Motor neuron (in vitro differentiated cells): ENCODE measurements around the gene DAD1. TPM values are rescaled to one million over a fixed set of nuclear protein-coding genes. Genes with fewer than 3 reads are reported as not detected.

Experiments used
- ATAC-seq, 8 experiments: fragments of 200-7000 bp; cut with Tn5 transposase; replicated peaks in 6 of 8; 2 replicates each; pipeline ENCODE4 v1.8.0; 2021; ENCODE audit warnings: mild to moderate bottlenecking in 8 of 8, moderate library complexity in 8 of 8
- H3K27ac ChIP-seq, 2 donors: fragments of 250-450 bp; sonication (Bioruptor Pico); 2 replicates each; pipeline ENCODE4 v1.9.0; 2021; ENCODE audit warnings: antibody characterized with exemption in 2 of 2, mild to moderate bottlenecking in 2 of 2, moderate library complexity in 1 of 2
- H3K4me1 ChIP-seq, 2 donors: fragments of 250-450 bp; sonication (Bioruptor Pico); replicated peaks in 1 of 2; 2 replicates each; pipeline ENCODE4 v1.6.1; 2021; ENCODE audit warnings: antibody characterized with exemption in 2 of 2, mild to moderate bottlenecking in 2 of 2, moderate library complexity in 1 of 2
- H3K4me3 ChIP-seq, 5 donors: fragments of 250-450 bp; sonication (Bioruptor Pico); 2 replicates each; pipeline ENCODE4 v1.9.0; 2021; ENCODE audit warnings: antibody characterized with exemption in 5 of 5, mild to moderate bottlenecking in 5 of 5, moderate library complexity in 4 of 5
- WGBS, 10 experiments: fragments of 450-650 bp; shearing (Covaris generic); methylation state at CpG; one replicate each; pipeline ENCODE4 v1.0.0; 2022; 5-methylcytosine and 5-hydroxymethylcytosine counted together
- in situ Hi-C, 9 experiments: fragments of 400-800 bp; cut with MboI; loops; one replicate each; pipeline ENCODE4 v1.15.0; 2021; ENCODE audit warnings: low sequenced_read_pairs in 9 of 9, low pct_unique_long_range_greater_than_20kb in 2 of 9; ENCODE audit not compliant: unreplicated experiment in 9 of 9
- total RNA-seq, 8 experiments: library from RNA; unstranded; fragments of 300-600 nt; gene quantifications; 2 replicates each; pipeline versions ENCODE4 v1.2.3 to v1.2.4, GENCODE V29; 2022

Gene DAD1
- total RNA-seq, 8 experiments from 2014 or later, result 156 to 485 (median 311) TPM

DNA sequence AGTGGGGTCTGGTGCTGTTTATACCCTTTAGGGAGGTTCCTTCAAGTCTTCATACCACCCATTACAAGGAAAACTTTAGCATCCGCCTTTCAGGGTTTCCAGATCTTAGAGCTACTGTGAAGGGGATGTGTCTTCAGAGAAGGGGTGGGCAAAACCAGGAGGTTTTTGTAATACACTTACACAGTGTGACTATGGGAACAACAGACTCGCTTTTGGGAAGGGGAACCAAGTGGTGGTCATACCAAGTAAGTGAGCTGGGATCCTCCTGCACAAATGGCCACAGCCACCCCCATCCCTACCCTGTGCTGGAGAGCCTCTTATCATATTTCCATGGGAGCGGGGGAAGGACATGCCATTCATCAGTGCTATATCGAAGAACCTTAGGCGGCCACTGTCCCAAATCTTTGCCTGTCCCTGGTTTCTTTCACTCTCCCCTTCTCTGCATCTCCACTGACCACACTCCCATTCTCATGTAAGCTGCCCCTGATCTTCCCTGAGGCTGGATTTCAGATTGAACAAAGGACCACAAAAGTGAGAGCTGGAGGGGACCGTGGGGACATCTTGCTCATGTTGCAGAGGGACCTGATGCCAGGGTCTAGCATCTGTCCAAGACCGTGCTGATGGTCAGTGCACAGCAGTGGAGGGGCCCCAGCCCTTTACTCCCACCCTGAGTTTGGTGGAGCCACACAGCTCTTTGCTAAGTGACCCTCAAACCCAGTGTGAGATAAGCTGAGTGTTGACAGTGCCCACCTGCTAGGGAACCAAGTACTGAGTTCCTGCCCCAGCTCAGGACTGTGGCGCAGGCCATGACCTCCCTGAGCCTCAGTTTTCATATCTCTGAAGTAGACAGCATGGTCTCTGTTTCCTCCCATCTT, 51.4 kb downstream of the DAD1 start:
- peaks cover 0 to 2% of the 10 kb centered on the region in 2 donors for H3K4me1 ChIP-seq
- in situ Hi-C loops, result no loop called here
- no peak overlapping the region for H3K27ac ChIP-seq
- WGBS, 10 experiments, result 88 to 100% (median 100%) methylated on average over 1 to 3 of the region's 8 CpGs; no CpG with 5 or more reads in 1 of the 10 experiments
- peak in 2 of 8 experiments; percentile 9 to 14 for ATAC-seq
- H3K4me3 ChIP-seq, result no peak overlapping the region

DNA sequence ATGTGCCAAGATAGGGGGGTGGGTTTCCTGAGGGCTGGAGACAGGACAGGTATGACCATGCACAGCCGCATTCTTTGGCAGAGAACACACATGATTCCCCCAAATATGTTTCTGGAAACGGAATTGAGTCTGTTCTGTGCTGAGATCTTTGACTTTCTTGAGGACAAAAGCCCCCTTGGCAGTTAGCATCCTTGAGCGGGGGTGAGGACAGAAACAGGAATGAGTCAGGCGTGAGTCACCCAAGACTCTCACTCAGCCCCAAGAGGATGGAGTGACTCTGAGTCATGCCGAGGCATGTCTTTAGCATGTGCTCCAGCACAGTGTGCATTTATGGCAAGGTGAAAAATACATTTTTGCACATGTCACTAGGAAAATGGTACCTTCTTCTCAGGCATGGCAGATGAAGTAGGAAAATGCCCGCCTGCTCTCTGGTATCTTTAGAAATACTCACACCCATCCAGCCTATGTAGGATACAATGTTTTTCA, 52.1 kb downstream of the DAD1 start:
- in situ Hi-C loops, result no loop called here
- Histone ChIP-seq H3K4me1 (peaks cover 0 to 2% of the 10 kb centered on the region in 2 donors), H3K4me3 (no peak overlapping the region), H3K27ac (no peak overlapping the region)
- ATAC-seq, result peak; percentile 76 to 100 (median 100)
- 0 to 82% (median 75%) methylated on average over 1 to 5 of the region's 6 CpGs; no CpG with 5 or more reads in 3 of the 10 experiments for WGBS, 10 experiments

- in situ Hi-C loops, result no loop called here
- no peak overlapping the region for H3K27ac ChIP-seq
- H3K4me3 ChIP-seq, result no peak overlapping the region
- peaks cover 0 to 10% of the 10 kb centered on the region in 2 donors for H3K4me1 ChIP-seq
- ATAC-seq, result no peak
Observed at GRCh38 chr14:22535916-22536315, 53.1 kb downstream of the DAD1 start.

GRCh38 chr14:22535126-22535525, 53.9 kb downstream of the DAD1 start:
- H3K4me3 ChIP-seq, result no peak overlapping the region
- in situ Hi-C loops, result no loop called here
- 71 to 100% (median 100%) methylated on average over 1 of the region's 1 CpG; no CpG with 5 or more reads in 4 of the 10 experiments for WGBS, 10 experiments
- H3K4me1 ChIP-seq, result peaks cover 0 to 17% of the 10 kb centered on the region in 2 donors
- no peak for ATAC-seq
- H3K27ac ChIP-seq, result no peak overlapping the region

GRCh38 chr14:22534547-22534946, 54.5 kb downstream of the DAD1 start:
- Histone ChIP-seq H3K27ac (no peak overlapping the region), H3K4me1 (peaks cover 0 to 23% of the 10 kb centered on the region in 2 donors), H3K4me3 (no peak overlapping the region)
- ATAC-seq, result no peak
- WGBS, 10 experiments, result 80 to 100% (median 95%) methylated on average over 1 to 5 of the region's 5 CpGs; no CpG with 5 or more reads in 4 of the 10 experiments
- in situ Hi-C loops, result no loop called here

GRCh38 chr14:22533739-22534359, 55.2 kb downstream of the DAD1 start:
- H3K4me1 ChIP-seq, result peaks cover 0 to 28% of the 10 kb centered on the region in 2 donors
- no peak overlapping the region for H3K4me3 ChIP-seq
- in situ Hi-C loops, result no loop called here
- ATAC-seq, result no peak
- H3K27ac ChIP-seq, result no peak overlapping the region
- WGBS, 10 experiments, result 49 to 100% (median 92%) methylated on average over 1 to 8 of the region's 8 CpGs

DNA sequence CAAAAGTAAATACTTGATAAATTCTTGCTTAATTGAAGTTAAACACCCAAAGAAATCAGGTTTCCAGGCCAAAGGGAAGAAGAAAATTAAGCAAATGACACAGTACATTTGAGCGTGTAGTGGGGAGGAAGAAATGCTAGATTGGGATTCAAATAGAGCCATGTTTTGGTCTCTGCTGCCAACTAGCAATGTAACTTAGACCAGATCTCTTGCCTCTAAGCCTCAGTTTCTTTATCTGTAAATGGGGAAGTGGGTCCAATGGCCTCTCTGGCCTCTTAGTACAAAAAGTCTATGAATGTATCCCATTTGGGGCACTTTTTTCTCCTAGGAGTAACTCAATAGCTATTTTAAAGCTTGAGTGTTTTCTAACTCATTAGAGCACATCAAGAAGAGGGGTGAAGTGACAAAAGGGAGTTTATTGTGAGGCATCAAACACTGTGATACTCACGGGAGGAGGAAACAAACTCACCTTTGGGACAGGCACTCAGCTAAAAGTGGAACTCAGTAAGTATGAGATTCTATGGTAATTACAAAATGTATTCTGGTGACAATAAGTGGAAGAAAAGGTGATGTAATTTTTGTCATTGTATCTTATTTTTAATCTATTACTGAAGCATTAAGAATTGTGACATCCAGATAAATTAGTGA, 55.8 kb downstream of the DAD1 start:
- WGBS, 10 experiments, result 85 to 100% (median 100%) methylated on average over 1 to 2 of the region's 2 CpGs; no CpG with 5 or more reads in 1 of the 10 experiments
- in situ Hi-C loops, result no loop called here
- H3K27ac ChIP-seq, result no peak overlapping the region
- peaks cover 0 to 28% of the 10 kb centered on the region in 2 donors for H3K4me1 ChIP-seq
- no peak for ATAC-seq
- no peak overlapping the region for H3K4me3 ChIP-seq

DNA sequence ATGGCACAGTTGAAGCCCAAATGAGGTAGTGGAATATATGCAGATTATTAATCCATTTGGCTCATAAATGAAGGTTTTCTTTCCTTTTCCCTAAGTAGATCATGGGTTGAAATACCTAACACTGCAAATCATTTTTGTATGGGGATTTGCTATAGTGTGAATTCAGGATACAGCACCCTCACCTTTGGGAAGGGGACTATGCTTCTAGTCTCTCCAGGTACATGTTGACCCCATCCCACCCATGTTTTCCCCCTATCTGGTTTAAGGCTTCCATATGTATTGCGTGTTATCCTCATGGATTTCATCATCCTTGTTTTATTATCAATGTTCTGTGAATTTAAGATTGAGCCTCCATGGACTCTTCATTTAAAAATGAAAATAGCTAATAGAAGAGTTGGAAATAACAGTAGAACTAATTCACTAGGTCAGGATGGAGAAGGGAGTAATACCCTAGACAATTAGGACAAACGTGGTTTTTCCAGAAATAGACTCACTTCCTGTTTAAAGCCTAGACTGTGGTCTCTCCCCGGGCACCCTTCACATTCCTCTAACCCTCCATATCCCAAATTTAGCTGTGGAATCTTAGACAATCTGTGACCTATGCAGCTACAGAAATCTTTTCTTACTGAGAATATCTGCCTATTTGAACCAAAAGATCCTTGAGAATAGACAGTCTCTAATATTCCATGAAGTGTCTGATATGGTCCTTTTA, 56.5 kb downstream of the DAD1 start:
- no peak for ATAC-seq
- H3K4me1 ChIP-seq, result peaks cover 0 to 29% of the 10 kb centered on the region in 2 donors
- no peak overlapping the region for H3K27ac ChIP-seq
- H3K4me3 ChIP-seq, result no peak overlapping the region
- 48 to 100% (median 82%) methylated on average over 1 to 3 of the region's 3 CpGs for WGBS, 10 experiments
- in situ Hi-C loops, result no loop called here

- no peak overlapping the region for H3K27ac ChIP-seq
- in situ Hi-C loops, result no loop called here
- peaks cover 0 to 37% of the 10 kb centered on the region in 2 donors for H3K4me1 ChIP-seq
- 79 to 100% (median 87%) methylated on average over 1 to 5 of the region's 5 CpGs; no CpG with 5 or more reads in 1 of the 10 experiments for WGBS, 10 experiments
- H3K4me3 ChIP-seq, result no peak overlapping the region
- no peak for ATAC-seq
Observed at GRCh38 chr14:22531451-22532344, 57.3 kb downstream of the DAD1 start.

DNA sequence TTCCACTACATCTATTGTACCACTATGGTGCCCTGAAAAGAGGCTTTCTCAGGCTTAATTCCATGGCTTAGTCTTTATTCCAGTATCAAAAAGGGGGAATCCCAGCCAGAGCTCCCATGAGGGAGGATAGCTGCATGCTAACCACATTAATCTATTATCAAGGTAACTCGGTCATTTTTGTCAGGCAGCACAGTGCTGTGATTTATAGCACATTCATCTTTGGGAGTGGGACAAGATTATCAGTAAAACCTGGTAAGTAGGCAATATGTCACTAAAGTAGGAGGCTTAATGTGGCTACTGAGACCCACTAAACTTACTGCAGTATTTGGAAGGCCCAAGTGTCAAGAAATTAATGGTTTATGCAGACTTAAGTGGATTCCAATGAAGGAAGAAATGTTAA, 58.9 kb downstream of the DAD1 start:
- 0 to 71% (median 39%) methylated on average over 1 of the region's 1 CpG; no CpG with 5 or more reads in 4 of the 10 experiments for WGBS, 10 experiments

DNA sequence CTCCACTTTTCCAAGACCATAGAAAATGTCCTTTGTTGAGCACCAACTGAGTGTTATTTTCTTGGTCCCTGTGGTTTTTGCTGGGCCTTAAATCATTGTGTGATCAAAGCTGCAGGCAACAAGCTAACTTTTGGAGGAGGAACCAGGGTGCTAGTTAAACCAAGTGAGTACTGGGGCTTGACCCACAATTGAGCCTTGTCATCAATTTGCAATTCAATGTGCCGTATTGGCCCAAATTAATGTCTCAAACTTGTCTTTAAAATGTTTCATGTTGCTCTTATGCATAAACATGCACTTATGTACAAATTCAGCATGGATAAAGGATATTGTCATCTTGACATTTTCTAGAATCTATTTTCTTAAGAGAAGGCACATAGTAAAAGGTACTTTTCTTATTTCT, 62.3 kb downstream of the DAD1 start:
- in situ Hi-C loops, result no loop called here
- WGBS, 10 experiments, result 0 to 100% (median 67%) methylated on average over 1 of the region's 1 CpG; no CpG with 5 or more reads in 3 of the 10 experiments
- ATAC-seq, result peak in 2 of 8 experiments; percentile 10 to 15
- Histone ChIP-seq H3K4me1 (peaks cover 0 to 61% of the 10 kb centered on the region in 2 donors), H3K27ac (no peak overlapping the region), H3K4me3 (no peak overlapping the region)

More for the DNA sequence above, 58.9 kb downstream of the DAD1 start:
- Histone ChIP-seq H3K27ac (no peak overlapping the region), H3K4me1 (peaks cover 0 to 46% of the 10 kb centered on the region in 2 donors), H3K4me3 (no peak overlapping the region)
- in situ Hi-C loops, result no loop called here
- ATAC-seq, result peak in 5 of 8 experiments; percentile 28 to 77 (median 67)

DNA sequence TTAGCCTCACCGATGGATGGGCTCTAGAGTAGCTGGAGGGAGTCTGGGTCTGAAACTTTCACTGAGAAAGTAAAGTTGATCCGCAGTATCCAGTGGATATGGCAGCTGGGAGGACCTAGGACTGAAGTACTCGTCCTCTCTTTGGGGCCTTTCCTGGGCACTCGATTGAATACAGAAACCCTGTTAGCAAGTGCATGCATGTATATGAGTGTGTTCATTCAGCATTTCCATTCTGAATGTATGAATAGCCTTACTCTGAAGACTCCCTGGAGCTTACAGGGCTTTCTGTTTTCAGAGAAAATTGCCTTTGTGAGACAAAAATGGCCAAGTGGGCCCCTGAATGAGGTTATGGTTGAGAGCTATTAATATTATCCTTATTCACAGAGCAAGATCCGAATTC, 62.8 kb downstream of the DAD1 start:
- in situ Hi-C loops, result no loop called here
- Histone ChIP-seq H3K4me1 (peaks cover 0 to 57% of the 10 kb centered on the region in 2 donors), H3K27ac (no peak overlapping the region), H3K4me3 (no peak overlapping the region)
- 16 to 100% (median 81%) methylated on average over 1 to 5 of the region's 5 CpGs; no CpG with 5 or more reads in 1 of the 10 experiments for WGBS, 10 experiments
- peak in 4 of 8 experiments; percentile 22 to 75 (median 64) for ATAC-seq
